Thoracic aorta (tissue), 2 donors: ENCODE measurements around the gene MED26. TPM values are rescaled to one million over a fixed set of nuclear protein-coding genes. Genes with fewer than 3 reads are reported as not detected.

Experiments
- ATAC-seq: fragments of 150-250 bp; one replicate; pipeline ENCODE4 v1.8.0; 2017; ENCODE audit warnings: low read depth; ENCODE audit not compliant: insufficient number of reproducible peaks, low FRiP score
- DNase-seq: peaks from one replicate; pipeline ENCODE4 v3.0.0-alpha.2; 2020; ENCODE audit warnings: low spot score
- H3K27ac ChIP-seq, 2 donors: fragments of 200-600 bp; sonication (generic); 1 replicate in 1 of 2; 2 replicates in 1 of 2; pipeline ENCODE4 v1.5.1; 2016; ENCODE audit warnings: mild to moderate bottlenecking in 2 of 2, moderate library complexity in 2 of 2
- H3K27me3 ChIP-seq: fragments of 200-600 bp; sonication (generic); replicated peaks from 2 replicates; pipeline ENCODE4 v1.6.0; 2016; ENCODE audit warnings: mild to moderate bottlenecking; ENCODE audit not compliant: insufficient read depth
- H3K36me3 ChIP-seq: fragments of 200-600 bp; sonication (generic); one replicate; pipeline ENCODE4 v1.5.1; 2016
- H3K4me1 ChIP-seq, 2 donors: fragments of 200-600 bp; sonication (generic); 1 replicate in 1 of 2; 2 replicates in 1 of 2; pipeline versions ENCODE4 v1.5.1 to v1.6.0; 2016; ENCODE audit warnings: low read depth in 2 of 2, mild to moderate bottlenecking in 1 of 2; ENCODE audit not compliant: control insufficient read depth in 1 of 2
- H3K4me3 ChIP-seq: fragments of 200-600 bp; sonication (generic); 2 replicates; pipeline ENCODE4 v1.5.1; 2016; ENCODE audit warnings: mild to moderate bottlenecking
- H3K9me3 ChIP-seq: fragments of 200-600 bp; sonication (generic); 2 replicates; pipeline ENCODE4 v1.5.1; 2016
- total RNA-seq, 2 donors: library from RNA; depleted of rRNA; stranded (reverse); fragments of >200 nt; gene quantifications; one replicate each; pipeline versions ENCODE4 v1.1.0 to v1.2.3, GENCODE V29; 2016
- TF ChIP-seq, protein P1 (sequence below): fragments of 200-600 bp; sonication (generic); IDR thresholded peaks from one replicate; pipeline ENCODE4 v1.5.1; 2019; ENCODE audit warnings: antibody characterized with exemption

The MED26 gene
- total RNA-seq, 2 donors from 2014 or later = 9.6 to 14.2 TPM

DNA sequence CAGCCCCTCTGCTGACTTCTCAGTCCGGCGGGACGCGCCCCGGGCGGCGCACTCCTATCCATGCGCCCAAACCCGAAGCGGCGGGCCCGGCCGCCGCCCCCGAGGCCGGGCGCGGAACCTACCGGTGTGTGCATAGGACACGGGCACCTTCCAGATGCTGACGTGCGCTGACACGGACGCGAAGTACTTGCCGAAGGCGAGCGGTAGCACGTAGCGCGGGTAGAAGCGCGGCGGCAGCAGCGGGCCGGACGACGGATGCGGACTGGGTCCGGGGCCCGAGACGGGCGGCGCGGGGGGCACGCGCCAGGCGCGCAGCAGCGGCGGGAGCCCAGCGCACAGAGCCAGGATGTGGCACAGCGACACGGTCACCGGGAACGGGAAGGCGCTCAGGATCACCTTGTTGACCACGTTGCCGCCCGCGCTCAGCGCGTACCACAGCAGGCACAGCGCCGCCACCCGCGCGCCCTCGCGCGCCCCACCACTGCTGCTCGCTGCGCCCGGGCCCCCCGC, 56.1 kb downstream of the MED26 start:
- TF ChIP-seq, protein P1, sequence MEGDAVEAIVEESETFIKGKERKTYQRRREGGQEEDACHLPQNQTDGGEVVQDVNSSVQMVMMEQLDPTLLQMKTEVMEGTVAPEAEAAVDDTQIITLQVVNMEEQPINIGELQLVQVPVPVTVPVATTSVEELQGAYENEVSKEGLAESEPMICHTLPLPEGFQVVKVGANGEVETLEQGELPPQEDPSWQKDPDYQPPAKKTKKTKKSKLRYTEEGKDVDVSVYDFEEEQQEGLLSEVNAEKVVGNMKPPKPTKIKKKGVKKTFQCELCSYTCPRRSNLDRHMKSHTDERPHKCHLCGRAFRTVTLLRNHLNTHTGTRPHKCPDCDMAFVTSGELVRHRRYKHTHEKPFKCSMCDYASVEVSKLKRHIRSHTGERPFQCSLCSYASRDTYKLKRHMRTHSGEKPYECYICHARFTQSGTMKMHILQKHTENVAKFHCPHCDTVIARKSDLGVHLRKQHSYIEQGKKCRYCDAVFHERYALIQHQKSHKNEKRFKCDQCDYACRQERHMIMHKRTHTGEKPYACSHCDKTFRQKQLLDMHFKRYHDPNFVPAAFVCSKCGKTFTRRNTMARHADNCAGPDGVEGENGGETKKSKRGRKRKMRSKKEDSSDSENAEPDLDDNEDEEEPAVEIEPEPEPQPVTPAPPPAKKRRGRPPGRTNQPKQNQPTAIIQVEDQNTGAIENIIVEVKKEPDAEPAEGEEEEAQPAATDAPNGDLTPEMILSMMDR = no peak
- peaks cover 12 to 36% of the 10 kb centered on the region in 2 donors for H3K4me1 ChIP-seq

DNA sequence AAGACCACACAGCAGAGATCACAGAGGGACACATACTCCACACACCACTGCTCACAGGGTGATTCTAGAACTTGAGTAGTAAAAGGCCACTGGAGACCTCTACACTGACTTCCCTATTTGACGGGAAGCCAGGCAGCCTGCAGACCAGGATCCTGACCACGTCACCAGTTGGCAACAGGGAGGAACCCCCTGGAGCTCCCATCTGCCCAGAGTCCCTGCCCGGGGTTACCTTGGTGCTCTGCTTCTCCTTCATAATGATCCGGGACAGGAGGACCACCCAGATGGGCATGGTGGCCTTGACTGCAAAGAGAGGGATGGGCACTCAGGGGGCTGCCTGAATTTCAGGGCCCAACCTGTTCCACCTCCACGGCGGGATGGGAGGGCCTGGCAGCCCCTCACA, 56.7 kb downstream of the MED26 start:
- TF ChIP-seq, protein P1 = no peak
- Histone ChIP-seq H3K9me3 (no peaks in the 10 kb centered on the region), H3K27me3 (no peaks in the 10 kb centered on the region), H3K36me3 (peaks cover 10% of the 10 kb centered on the region), H3K4me1 (peaks cover 12 to 36% of the 10 kb centered on the region in 2 donors), H3K4me3 (peak overlapping the region; percentile 74), H3K27ac (peak overlapping the region in 1 of 2 donors; percentile 66)
- no peak for DNase-seq
- no peak for ATAC-seq

More for the DNA sequence above, 56.1 kb downstream of the MED26 start:
- DNase-seq (no peak), ATAC-seq (no peak)
- Histone ChIP-seq H3K9me3 (no peaks in the 10 kb centered on the region), H3K27me3 (no peaks in the 10 kb centered on the region), H3K36me3 (peaks cover 15% of the 10 kb centered on the region), H3K27ac (peak overlapping the region; percentile 65 to 66), H3K4me3 (peak overlapping the region; percentile 74)

DNA sequence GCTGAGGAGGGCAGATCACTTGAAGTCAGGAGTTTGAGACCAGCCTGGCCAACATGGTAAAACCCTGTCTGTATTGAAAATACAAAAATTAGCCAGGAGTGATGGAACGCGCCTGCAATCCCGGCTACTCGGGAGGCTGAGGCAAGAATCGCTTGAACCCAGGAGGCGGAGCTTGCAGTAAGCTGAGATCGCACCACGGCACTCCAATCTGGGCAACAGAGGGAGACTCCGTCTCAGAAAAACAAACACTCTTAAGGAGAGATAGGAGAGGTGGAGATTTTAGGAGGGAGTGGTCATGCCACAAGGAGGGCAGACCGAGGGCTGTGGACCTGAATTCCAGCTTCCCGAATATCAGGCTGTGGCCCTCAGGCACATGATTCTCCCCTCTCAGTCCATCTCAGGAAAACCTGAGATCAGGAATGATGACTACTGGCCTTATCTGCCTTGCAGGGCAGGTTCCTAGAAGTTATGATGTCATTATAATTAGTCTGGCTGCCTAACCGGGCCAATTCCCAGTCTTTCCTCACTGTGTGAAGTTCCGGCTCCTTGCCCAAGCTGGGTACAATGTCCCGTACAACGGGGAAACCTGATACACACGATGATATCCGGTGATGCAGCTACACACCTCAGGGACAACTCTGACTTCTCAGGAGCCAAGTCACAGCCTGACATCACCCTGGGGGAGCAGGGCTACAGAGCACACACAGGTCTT, 58.2 kb downstream of the MED26 start:
- Histone ChIP-seq H3K36me3 (peaks cover 5% of the 10 kb centered on the region), H3K9me3 (no peaks in the 10 kb centered on the region), H3K27ac (no peak overlapping the region), H3K4me1 (peaks cover 12 to 36% of the 10 kb centered on the region in 2 donors), H3K27me3 (no peaks in the 10 kb centered on the region), H3K4me3 (no peak overlapping the region)
- TF ChIP-seq, protein P1 = no peak
- ATAC-seq (no peak), DNase-seq (no peak)

DNA sequence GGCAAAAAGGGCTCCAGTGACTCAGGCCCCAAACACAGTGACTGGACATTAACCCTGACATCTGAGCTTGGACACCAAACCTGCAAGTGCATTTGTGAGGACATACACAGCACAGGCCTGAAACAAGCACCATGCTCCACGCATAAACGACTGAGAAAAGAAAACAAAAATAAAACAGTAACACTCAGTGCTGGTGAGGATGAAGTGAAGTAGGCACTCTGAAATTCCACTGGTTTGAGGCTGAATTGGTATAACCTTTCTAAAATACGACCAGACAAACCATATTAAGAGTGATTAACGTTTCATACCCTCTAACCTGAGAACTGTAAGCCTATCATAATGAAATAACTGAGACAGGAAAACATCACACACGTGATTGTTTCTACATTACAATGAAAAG, 61.3 kb downstream of the MED26 start:
- Histone ChIP-seq H3K4me3 (no peak overlapping the region), H3K36me3 (peaks cover 16% of the 10 kb centered on the region), H3K27ac (no peak overlapping the region), H3K4me1 (peaks cover 0 to 16% of the 10 kb centered on the region in 2 donors), H3K27me3 (no peaks in the 10 kb centered on the region), H3K9me3 (no peaks in the 10 kb centered on the region)
- no peak for ATAC-seq
- TF ChIP-seq, protein P1 = no peak
- DNase-seq = no peak

DNA sequence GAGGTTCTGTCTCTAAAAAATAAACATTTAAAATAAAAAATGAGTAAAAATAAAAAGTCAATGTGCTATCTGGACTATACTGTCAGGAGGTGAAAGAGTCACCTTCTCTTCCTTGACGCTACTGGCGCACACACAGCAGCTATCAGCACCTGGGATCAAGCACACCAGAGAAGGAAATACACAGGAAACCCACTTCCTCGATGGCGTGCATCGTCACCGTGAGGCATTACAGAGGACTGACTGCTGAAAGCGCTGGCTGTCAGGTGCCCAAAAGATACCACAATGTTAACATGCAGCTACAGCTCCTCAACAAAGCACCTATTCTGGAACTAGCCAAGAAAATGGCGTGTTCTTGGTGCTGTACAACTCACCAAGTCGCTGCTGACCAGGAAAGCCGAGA, 61.8 kb downstream of the MED26 start:
- Histone ChIP-seq H3K4me3 (no peak overlapping the region), H3K27ac (no peak overlapping the region), H3K27me3 (no peaks in the 10 kb centered on the region), H3K4me1 (peaks cover 0 to 11% of the 10 kb centered on the region in 2 donors), H3K36me3 (peaks cover 16% of the 10 kb centered on the region), H3K9me3 (no peaks in the 10 kb centered on the region)
- ATAC-seq (no peak), DNase-seq (no peak)
- TF ChIP-seq, protein P1 = no peak
